Neural crest cell (in vitro differentiated cells): ENCODE data around the gene DNAJC18. TPM values are rescaled to one million over a fixed set of nuclear protein-coding genes. Genes with fewer than 3 reads are reported as not detected.

Source experiments
- DNase-seq: peaks from one replicate; pipeline ENCODE4 v3.0.0; 2021; ENCODE audit warnings: low read depth, mixed read lengths, low spot score
- H3K27ac Mint-ChIP-seq: one replicate; pipeline ENCODE4 v1.8.0; 2021; ENCODE audit warnings: mild to moderate bottlenecking, mixed read lengths; ENCODE audit not compliant: unreplicated experiment
- H3K27me3 Mint-ChIP-seq: 2 replicates; pipeline ENCODE4 v1.8.0; 2021; ENCODE audit warnings: low read depth, mild to moderate bottlenecking, mixed read lengths
- H3K36me3 Mint-ChIP-seq: 2 replicates; pipeline ENCODE4 v1.8.0; 2021; ENCODE audit warnings: low read depth, mild to moderate bottlenecking, mixed read lengths
- H3K4me1 Mint-ChIP-seq: 2 replicates; pipeline ENCODE4 v1.8.0; 2021; ENCODE audit warnings: mixed read lengths
- H3K4me3 Mint-ChIP-seq: one replicate; pipeline ENCODE4 v1.8.0; 2021; ENCODE audit warnings: mild to moderate bottlenecking, mixed read lengths
- H3K9me3 Mint-ChIP-seq: 2 replicates; pipeline ENCODE4 v1.8.0; 2021; ENCODE audit warnings: mixed read lengths
- CTCF ChIP-seq: fragments of 200-600 bp; sonication (generic); conservative IDR thresholded peaks from 2 replicates; pipeline ENCODE4 v1.5.0; 2021; ENCODE audit warnings: antibody characterized with exemption, mild to moderate bottlenecking
- total RNA-seq: library from RNA; stranded (reverse); gene quantifications from 2 replicates; pipeline ENCODE4 v1.2.1, GENCODE V29; 2021

The DNAJC18 gene
- total RNA-seq, 1 donor from 2014 or later = 27.9 TPM

GRCh38 chr5:139418793-139419192, 20.5 kb downstream of the DNAJC18 start:
- no peak for DNase-seq
- H3K27me3 Mint-ChIP-seq = no peaks in the 10 kb centered on the region
- no peak for TF ChIP-seq CTCF
- no peak overlapping the region for H3K27ac Mint-ChIP-seq
- no peaks in the 10 kb centered on the region for H3K4me1 Mint-ChIP-seq
- H3K9me3 Mint-ChIP-seq = no peaks in the 10 kb centered on the region
- peaks cover 6% of the 10 kb centered on the region for H3K36me3 Mint-ChIP-seq
- H3K4me3 Mint-ChIP-seq = no peak overlapping the region

GRCh38 chr5:139417214-139417613, 22.1 kb downstream of the DNAJC18 start:
- H3K27me3 Mint-ChIP-seq = no peaks in the 10 kb centered on the region
- TF ChIP-seq CTCF = no peak
- peaks cover 6% of the 10 kb centered on the region for H3K36me3 Mint-ChIP-seq
- DNase-seq = no peak
- no peaks in the 10 kb centered on the region for H3K4me1 Mint-ChIP-seq
- H3K9me3 Mint-ChIP-seq = no peaks in the 10 kb centered on the region
- no peak overlapping the region for H3K4me3 Mint-ChIP-seq
- no peak overlapping the region for H3K27ac Mint-ChIP-seq

- H3K36me3 Mint-ChIP-seq = peaks cover 6% of the 10 kb centered on the region
- H3K27me3 Mint-ChIP-seq = no peaks in the 10 kb centered on the region
- no peak overlapping the region for H3K27ac Mint-ChIP-seq
- no peak for DNase-seq
- no peaks in the 10 kb centered on the region for H3K9me3 Mint-ChIP-seq
- H3K4me1 Mint-ChIP-seq = no peaks in the 10 kb centered on the region
- TF ChIP-seq CTCF = no peak
- H3K4me3 Mint-ChIP-seq = no peak overlapping the region
Measured at GRCh38 chr5:139416651-139417050, 22.7 kb downstream of the DNAJC18 start.

- DNase-seq = no peak
- Mint-ChIP-seq H3K9me3 (no peaks in the 10 kb centered on the region), H3K36me3 (peaks cover 6% of the 10 kb centered on the region), H3K4me1 (no peaks in the 10 kb centered on the region), H3K4me3 (no peak overlapping the region), H3K27me3 (no peaks in the 10 kb centered on the region), H3K27ac (no peak overlapping the region)
- no peak for TF ChIP-seq CTCF
Measured at GRCh38 chr5:139415869-139416268, 23.5 kb downstream of the DNAJC18 start.

GRCh38 chr5:139415221-139415861, 24.0 kb downstream of the DNAJC18 start:
- Mint-ChIP-seq H3K27me3 (no peaks in the 10 kb centered on the region), H3K36me3 (peaks cover 6% of the 10 kb centered on the region), H3K27ac (no peak overlapping the region), H3K4me1 (no peaks in the 10 kb centered on the region), H3K4me3 (no peak overlapping the region), H3K9me3 (no peaks in the 10 kb centered on the region)
- DNase-seq = no peak
- TF ChIP-seq CTCF = no peak
